ENCODE data around the gene VARS2.
"Not testable (repeated sequence)": the region's sequence is repeated elsewhere in the genome, so short reads cannot be mapped to it uniquely, and the experiment has no call there.

The VARS2 gene

DNA sequence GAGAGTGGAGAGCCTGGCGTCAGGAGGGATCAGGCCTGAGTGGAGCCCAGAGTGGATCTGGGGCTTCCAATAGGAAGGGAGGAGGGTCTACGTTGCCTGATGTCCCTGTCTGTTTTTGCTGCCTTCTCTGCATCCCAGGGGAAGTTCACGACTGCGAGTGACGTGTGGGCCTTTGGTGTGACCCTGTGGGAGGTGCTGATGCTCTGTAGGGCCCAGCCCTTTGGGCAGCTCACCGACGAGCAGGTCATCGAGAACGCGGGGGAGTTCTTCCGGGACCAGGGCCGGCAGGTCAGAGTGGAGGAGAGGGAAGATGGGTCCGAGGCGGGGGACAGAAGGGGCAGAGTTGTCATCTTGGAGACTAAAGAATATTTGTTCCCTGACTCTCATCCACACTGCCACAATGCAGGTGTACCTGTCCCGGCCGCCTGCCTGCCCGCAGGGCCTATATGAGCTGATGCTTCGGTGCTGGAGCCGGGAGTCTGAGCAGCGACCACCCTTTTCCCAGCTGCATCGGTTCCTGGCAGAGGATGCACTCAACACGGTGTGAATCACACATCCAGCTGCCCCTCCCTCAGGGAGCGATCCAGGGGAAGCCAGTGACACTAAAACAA, 15.2 kb upstream of the VARS2 start:
- no peak for DNase-seq (ENCODE audit: insufficient read length, low spot score)
- no peak for FAIRE-seq

DNA sequence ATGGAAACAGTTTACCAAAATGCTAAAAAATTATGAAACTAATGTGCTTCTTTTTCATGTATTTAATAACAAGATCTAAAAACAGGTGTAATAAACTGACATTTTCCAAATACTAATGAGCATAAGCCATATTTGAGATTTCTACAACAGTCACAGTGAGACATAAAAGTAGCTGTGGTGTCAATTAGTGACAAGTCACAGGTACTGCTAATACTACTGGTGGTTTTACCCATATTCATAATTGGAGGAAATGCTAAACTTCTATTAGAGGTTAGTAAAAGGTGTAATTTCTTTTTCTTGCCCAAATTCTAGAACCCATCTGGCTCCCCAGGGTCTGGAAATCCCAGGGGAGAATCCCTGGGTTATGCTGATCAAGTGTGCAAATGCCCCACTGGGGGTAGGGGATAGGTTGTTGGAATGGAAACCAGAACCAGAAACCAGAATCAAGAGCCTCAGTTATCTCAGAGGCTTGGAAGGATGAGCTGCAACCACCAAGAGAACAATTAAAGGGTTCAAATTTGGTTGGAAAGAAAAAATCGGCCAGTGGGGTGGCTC, 13.1 kb upstream of the VARS2 start:
- no peak for DNase-seq (ENCODE audit: insufficient read length, low spot score)
- FAIRE-seq = no peak

- FAIRE-seq (no peak), DNase-seq (ENCODE audit: insufficient read length, low spot score) (no peak)
Measured at GRCh38 chr6:30901436-30901835, 12.6 kb upstream of the VARS2 start.

DNA sequence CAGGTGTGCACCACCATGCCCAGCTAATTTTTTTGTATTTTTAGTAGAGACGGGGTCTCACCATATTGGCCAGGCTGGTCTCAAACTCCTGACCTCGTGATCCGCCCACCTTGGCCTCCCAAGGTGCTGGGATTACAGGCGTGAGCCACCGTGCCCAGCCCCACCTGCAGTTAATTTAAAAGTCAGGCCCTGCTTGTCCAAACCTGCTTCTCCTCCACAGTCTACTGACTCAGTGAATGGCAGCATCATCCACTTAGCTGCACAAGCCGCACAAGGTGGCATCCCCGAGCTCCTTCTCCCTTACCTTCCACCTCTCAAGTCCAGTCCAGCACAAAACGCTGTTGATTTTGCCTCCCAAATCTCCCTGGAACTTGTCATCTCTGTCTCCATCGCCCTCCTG, 11.8 kb upstream of the VARS2 start:
- not testable (repeated sequence) for FAIRE-seq; DNase-seq (ENCODE audit: insufficient read length, low spot score)

GRCh38 chr6:30902709-30903108, 11.3 kb upstream of the VARS2 start:
- DNase-seq (ENCODE audit: insufficient read length, low spot score) = no peak
- FAIRE-seq = peak; percentile 66

DNA sequence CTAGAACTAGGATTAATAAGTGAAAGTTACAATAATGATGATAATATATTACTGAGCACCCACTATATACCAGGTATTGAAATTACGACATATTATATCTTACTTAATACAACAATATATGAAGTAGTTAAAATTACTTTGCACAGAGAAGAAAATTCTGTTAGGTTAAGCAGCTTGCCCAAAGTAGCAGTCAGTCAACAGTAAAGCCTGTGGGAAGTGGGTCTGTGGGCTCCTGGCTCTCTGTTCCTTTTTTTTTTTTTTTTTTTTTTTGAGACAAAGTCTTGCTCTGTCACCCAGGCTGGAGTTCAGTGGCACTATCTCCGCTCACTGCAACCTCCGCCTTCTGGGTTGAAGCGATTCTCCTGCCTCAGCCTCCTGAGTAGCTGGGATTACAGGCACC, 10.8 kb upstream of the VARS2 start:
- DNase-seq (ENCODE audit: insufficient read length, low spot score) = no peak
- FAIRE-seq = no peak

GRCh38 chr6:30907290-30907757, 6.7 kb upstream of the VARS2 start:
- FAIRE-seq; DNase-seq (ENCODE audit: insufficient read length, low spot score): not testable (repeated sequence)

GRCh38 chr6:30907758-30908591, 6.1 kb upstream of the VARS2 start, which contains the start of gene GTF2H4:
TSS of gene GTF2H4 (plus strand) at chr6:30908207.
- peak; percentile 92 for FAIRE-seq
- peak; percentile 91 for DNase-seq (ENCODE audit: insufficient read length, low spot score)

- no peak for FAIRE-seq
- DNase-seq (ENCODE audit: insufficient read length, low spot score) = no peak
Measured at GRCh38 chr6:30908700-30909099, 5.3 kb upstream of the VARS2 start.

DNA sequence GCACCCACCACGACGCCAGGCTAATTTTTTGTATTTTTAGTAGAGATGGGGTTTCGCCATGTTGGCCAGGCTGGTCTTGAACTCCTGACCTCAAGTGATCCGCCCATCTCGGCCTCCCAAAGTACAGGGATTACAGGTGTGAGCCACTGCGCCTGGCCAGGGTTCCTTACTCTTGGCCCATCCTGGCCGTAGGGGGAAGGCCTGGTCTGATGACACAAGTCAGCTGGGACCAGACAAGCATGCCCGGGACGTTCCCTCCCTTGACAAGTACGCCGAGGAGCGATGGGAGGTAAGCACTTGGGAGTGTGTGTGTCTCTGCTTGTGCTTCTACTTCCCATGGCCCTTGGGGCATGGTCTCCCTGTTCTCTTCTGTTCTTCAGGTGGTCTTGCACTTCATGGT, 3.6 kb upstream of the VARS2 start:
- FAIRE-seq = not testable (repeated sequence)

DNA sequence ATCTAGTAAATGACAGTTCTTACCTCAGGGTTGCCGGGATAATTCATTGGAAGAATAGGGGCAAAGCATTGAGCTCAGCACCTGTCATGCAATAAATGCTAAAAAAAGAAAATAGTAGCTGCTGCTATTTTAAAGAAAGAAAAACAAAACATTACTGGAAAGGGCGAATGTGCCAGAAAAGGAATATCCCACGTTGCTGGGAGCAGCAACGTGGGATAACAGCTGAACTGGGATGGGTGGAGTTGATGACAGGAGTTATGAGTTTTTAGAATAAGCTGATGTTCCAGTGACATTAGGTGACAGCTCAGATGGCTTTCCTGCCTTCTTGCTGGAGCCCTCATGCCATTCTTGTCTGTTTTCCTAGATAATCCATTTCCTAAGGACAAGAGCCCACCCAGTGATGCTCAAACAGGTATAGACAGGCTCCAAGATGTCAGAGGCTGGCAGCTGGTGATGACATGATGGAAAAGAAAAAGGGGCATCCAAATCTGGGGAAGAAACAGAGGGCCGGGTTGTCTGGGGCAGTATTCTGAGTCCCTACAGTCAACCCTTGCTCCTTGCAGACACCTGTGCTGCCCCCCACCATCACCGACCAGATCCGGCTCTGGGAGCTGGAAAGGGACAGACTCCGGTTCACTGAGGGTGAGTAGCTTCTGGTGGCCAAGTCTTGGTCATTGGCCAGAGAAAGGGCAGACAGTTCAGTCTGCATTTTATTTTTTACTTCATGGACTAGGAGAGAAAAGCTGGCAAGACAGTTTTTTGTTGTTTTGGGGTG, 1.1 kb upstream of the VARS2 start:
- no peak for DNase-seq (ENCODE audit: insufficient read length, low spot score)
- FAIRE-seq = no peak

More for the DNA sequence above, 3.6 kb upstream of the VARS2 start:
- not testable (repeated sequence) for DNase-seq (ENCODE audit: insufficient read length, low spot score)

GRCh38 chr6:30913721-30914075, 340 bp upstream of the VARS2 start:
- FAIRE-seq (no peak), DNase-seq (ENCODE audit: insufficient read length, low spot score) (no peak)

DNA sequence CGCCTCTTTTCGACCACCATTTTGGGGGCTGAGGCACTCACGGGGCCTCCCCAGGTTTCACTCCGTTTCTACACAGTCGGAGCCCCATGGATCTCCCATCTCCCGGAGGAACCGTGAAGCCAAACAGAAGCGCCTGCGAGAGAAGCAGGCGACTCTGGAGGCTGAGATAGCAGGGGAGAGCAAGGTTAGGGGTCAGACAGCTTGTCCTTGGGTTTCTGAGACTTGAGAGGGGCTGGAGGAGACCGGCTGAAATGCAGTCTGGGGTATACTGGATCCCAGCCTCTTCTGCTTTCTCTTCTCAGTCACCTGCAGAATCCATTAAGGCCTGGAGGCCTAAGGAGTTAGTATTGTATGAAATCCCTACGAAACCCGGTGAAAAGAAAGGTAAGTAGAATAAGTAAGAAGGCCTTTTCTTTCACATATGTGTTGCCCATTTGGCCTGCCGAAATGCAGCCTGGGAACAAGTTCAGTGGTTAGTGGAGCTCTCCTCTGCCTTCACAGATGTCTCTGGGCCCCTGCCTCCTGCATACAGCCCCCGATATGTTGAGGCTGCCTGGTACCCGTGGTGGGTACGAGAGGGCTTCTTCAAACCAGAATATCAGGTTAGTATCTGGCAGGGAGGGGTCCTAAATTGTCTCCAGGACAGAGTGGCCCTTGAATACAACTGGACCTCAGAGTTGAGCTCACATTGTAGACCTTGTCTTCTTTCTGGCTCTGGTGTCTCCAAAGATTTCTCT, 984 bp downstream of the VARS2 start:
- DNase-seq (ENCODE audit: insufficient read length, low spot score) (no peak), FAIRE-seq (no peak)

- DNase-seq (ENCODE audit: insufficient read length, low spot score) (peak; percentile 64), FAIRE-seq (peak; percentile 76)
Measured at GRCh38 chr6:30915591-30915946, 1.5 kb downstream of the VARS2 start.

DNA sequence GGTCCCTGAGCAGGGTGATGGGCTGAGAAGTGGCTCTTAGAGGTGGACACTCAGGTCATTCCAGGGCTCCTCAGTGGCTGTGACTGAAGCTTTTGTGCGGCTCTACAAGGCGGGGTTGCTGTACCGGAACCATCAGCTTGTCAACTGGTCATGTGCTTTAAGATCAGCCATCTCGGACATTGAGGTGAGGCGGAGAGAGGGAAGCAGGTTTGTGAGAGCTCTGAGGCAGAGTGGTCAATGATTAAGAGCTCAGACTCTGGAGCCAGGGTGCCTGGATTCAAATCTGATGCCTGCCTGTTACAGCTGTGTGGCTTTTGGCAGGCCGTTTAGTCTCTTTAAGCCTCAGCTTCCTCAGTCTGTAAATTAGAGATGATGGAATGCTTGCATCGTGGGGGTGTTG, 3.0 kb downstream of the VARS2 start:
- FAIRE-seq (no peak), DNase-seq (ENCODE audit: insufficient read length, low spot score) (no peak)

DNA sequence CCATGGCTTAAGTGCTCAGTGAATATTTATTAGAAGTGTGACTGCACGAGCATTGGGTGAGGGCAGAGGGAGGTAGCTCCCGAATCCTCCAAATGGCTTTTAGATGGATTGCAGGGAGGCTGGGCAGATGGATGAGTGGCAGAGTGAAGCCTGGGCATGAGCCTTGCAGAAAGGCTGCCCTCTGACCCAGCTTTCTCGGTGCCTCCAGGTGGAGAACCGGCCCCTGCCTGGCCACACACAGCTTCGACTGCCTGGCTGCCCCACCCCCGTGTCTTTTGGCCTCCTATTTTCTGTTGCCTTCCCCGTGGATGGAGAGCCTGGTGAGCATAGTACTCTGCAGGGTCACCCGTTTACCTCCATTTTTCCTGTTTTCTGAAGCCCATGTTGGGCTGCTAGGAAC, 3.4 kb downstream of the VARS2 start:
- DNase-seq (ENCODE audit: insufficient read length, low spot score) = no peak
- FAIRE-seq = no peak

DNA sequence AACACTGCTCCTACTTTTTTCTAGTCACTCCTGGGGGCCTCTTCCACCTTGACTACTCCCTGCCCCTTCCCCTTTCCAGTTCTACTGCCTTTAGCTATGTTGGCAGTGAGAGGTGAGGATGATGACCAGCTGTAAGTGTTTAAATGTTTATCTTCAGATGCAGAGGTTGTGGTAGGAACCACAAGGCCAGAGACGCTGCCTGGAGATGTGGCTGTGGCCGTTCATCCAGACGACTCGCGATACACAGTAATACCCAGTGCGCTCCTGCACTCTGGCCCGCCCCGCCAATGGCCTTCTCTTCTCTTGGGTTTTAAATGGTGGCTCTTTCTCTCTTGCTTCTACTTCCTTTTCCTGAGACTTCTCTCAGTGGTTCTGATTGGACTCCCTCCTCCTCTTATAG, 4.6 kb downstream of the VARS2 start:
- FAIRE-seq = no peak

DNA sequence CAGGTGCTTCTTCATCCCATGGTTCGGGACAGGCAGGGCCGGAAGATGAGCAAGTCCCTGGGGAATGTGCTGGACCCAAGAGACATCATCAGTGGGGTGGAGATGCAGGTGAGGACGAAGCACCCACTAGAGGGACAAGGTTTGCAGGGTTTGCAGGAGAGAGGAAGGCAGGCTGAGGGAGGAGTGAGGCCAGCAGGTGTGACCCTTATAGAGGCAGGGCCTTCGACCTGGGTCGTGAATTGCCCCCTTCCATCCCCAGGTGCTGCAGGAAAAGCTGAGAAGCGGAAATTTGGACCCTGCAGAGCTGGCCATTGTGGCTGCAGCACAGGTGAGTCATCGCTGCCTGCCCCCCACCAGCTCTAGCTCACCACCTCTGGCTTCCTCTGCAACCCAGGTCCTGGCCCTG, 8.4 kb downstream of the VARS2 start:
- no peak for DNase-seq (ENCODE audit: insufficient read length, low spot score)
- no peak for FAIRE-seq

More for the DNA sequence above, 4.6 kb downstream of the VARS2 start:
- no peak for DNase-seq (ENCODE audit: insufficient read length, low spot score)

- not testable (repeated sequence) for FAIRE-seq; DNase-seq (ENCODE audit: insufficient read length, low spot score)
Measured at GRCh38 chr6:30924040-30924627, 10.1 kb downstream of the VARS2 start.

- FAIRE-seq = no peak
Measured at GRCh38 chr6:30926644-30927043, 12.6 kb downstream of the VARS2 start.

More at GRCh38 chr6:30926644-30927043, 12.6 kb downstream of the VARS2 start:
- no peak for DNase-seq (ENCODE audit: insufficient read length, low spot score)

Data from GM19239 (cell line).